ENCODE data around the gene PHACTR2.
"Not testable (repeated sequence)": the region's sequence is repeated elsewhere in the genome, so short reads cannot be mapped to it uniquely, and the experiment has no call there.

DNA sequence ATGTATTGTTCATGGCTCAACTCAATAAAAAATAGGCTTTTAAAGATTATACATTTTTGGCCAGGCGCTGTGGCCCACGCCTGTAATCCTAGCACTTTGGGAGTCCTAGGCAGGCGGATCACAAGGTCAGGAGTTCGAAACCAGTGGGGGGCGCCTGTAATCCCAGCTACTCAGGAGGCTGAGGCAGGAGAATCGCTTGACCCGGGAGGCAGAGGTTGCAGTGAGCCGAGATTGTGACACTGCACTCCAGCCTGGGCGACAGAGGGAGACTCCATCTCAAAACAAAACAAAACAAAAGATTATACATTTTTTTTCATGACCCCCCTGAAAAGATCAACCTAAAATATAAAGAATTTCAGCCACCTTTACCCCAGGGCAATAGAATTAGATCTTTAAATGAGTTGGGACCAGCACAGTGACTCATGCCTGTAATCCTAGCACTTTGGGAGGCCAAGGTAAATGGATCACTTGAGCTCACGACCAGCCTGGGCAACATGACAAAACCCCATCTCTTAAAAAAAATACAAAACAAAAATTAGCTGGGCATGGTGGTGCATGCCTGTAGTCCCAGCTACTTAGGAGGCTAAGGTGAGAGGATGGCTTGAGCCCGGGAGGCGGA is 60.4 kb downstream of the PHACTR2 start:
- TF ChIP-seq EZH2phosphoT487 (IDR thresholded peaks at IDR 0.05; ENCODE audit: low read length); EZH2 (optimal IDR thresholded peaks at IDR 0.05; ENCODE audit: low read depth, low read length): not testable (repeated sequence)
- TF ChIP-seq, protein P1, sequence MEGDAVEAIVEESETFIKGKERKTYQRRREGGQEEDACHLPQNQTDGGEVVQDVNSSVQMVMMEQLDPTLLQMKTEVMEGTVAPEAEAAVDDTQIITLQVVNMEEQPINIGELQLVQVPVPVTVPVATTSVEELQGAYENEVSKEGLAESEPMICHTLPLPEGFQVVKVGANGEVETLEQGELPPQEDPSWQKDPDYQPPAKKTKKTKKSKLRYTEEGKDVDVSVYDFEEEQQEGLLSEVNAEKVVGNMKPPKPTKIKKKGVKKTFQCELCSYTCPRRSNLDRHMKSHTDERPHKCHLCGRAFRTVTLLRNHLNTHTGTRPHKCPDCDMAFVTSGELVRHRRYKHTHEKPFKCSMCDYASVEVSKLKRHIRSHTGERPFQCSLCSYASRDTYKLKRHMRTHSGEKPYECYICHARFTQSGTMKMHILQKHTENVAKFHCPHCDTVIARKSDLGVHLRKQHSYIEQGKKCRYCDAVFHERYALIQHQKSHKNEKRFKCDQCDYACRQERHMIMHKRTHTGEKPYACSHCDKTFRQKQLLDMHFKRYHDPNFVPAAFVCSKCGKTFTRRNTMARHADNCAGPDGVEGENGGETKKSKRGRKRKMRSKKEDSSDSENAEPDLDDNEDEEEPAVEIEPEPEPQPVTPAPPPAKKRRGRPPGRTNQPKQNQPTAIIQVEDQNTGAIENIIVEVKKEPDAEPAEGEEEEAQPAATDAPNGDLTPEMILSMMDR (IDR thresholded peaks at IDR 0.05; ENCODE audit: low read length) = not testable (repeated sequence)

All from MM.1S (cell line).